ENCODE results near the gene CHCHD6.

Gene CHCHD6

GRCh38 chr3:126696701-126697267, 7.3 kb upstream of the CHCHD6 start:
- no peak for TF ChIP-seq Cebpa-rat (IDR thresholded peaks at IDR 0.05)
- no peak overlapping the region for H3K9ac ChIP-seq
- no peak overlapping the region for H3K4me3 ChIP-seq
- H3K4me1 ChIP-seq, result peaks cover 4% of the 10 kb centered on the region; the same call in 1 of the 2 replicates
- no peaks in the 10 kb centered on the region for H4K20me1 ChIP-seq
- H3K27me3 ChIP-seq, result no peaks in the 10 kb centered on the region
- H3K4me2 ChIP-seq, result peak overlapping the region; percentile 10; the same call in 1 of the 2 replicates
- H3K36me3 ChIP-seq, result no peaks in the 10 kb centered on the region
- H3K9me3 ChIP-seq, result peaks cover 4% of the 10 kb centered on the region; the same call in 1 of the 2 replicates
- H3K27ac ChIP-seq, result no peak overlapping the region

- no peak overlapping the region for H3K4me3 ChIP-seq
Observed at GRCh38 chr3:126699011-126699410, 5.0 kb upstream of the CHCHD6 start.

GRCh38 chr3:126704494-126705214, 614 bp downstream of the CHCHD6 start:
- no peak for TF ChIP-seq Cebpa-rat (IDR thresholded peaks at IDR 0.05)
- peak overlapping the region; percentile 83 for H3K4me3 ChIP-seq
- H3K9me3 ChIP-seq, result peaks cover 4% of the 10 kb centered on the region; the same call in 1 of the 2 replicates
- no peaks in the 10 kb centered on the region for H3K27me3 ChIP-seq
- H3K4me1 ChIP-seq, result peaks cover 23% of the 10 kb centered on the region
- peaks cover 11% of the 10 kb centered on the region; the same call in 1 of the 2 replicates for H3K36me3 ChIP-seq
- H3K27ac ChIP-seq, result peak overlapping the region; percentile 8; the same call in 1 of the 2 replicates
- peak overlapping the region; percentile 76 for H3K9ac ChIP-seq
- peaks cover 21% of the 10 kb centered on the region; the same call in 1 of the 2 replicates for H4K20me1 ChIP-seq
- H3K4me2 ChIP-seq, result peak overlapping the region; percentile 95

More at GRCh38 chr3:126699011-126699410, 5.0 kb upstream of the CHCHD6 start:
- no peaks in the 10 kb centered on the region for H3K36me3 ChIP-seq
- H3K9ac ChIP-seq, result no peak overlapping the region
- no peak overlapping the region for H3K4me2 ChIP-seq
- H3K9me3 ChIP-seq, result peaks cover 4% of the 10 kb centered on the region; the same call in 1 of the 2 replicates
- no peaks in the 10 kb centered on the region for H4K20me1 ChIP-seq
- H3K4me1 ChIP-seq, result peaks cover 13% of the 10 kb centered on the region
- no peak overlapping the region for H3K27ac ChIP-seq
- no peaks in the 10 kb centered on the region for H3K27me3 ChIP-seq
- no peak for TF ChIP-seq Cebpa-rat (IDR thresholded peaks at IDR 0.05)

- peaks cover 11% of the 10 kb centered on the region; the same call in 1 of the 2 replicates for H3K36me3 ChIP-seq
- no peak overlapping the region for H3K4me2 ChIP-seq
- H4K20me1 ChIP-seq, result peaks cover 32% of the 10 kb centered on the region; the same call in 1 of the 2 replicates
- peaks cover 18% of the 10 kb centered on the region for H3K4me1 ChIP-seq
- no peak overlapping the region for H3K9ac ChIP-seq
- H3K27me3 ChIP-seq, result no peaks in the 10 kb centered on the region
- H3K9me3 ChIP-seq, result no peaks in the 10 kb centered on the region; the same call in 1 of the 2 replicates
- no peak for TF ChIP-seq Cebpa-rat (IDR thresholded peaks at IDR 0.05)
- no peak overlapping the region for H3K4me3 ChIP-seq
- H3K27ac ChIP-seq, result no peak overlapping the region
Observed at GRCh38 chr3:126706631-126707030, 2.6 kb downstream of the CHCHD6 start.

GRCh38 chr3:126711121-126711760, 7.2 kb downstream of the CHCHD6 start:
- H3K4me1 ChIP-seq, result 0 out of 2 replicates have a peak, but pooled peaks cover 5% of the 10 kb centered on the region
- H3K27ac ChIP-seq, result no peak overlapping the region
- H3K9ac ChIP-seq, result no peak overlapping the region
- no peak overlapping the region for H3K4me3 ChIP-seq
- no peak for TF ChIP-seq Cebpa-rat (IDR thresholded peaks at IDR 0.05)
- no peak overlapping the region for H3K4me2 ChIP-seq
- no peaks in the 10 kb centered on the region for H3K27me3 ChIP-seq
- peaks cover 78% of the 10 kb centered on the region for H4K20me1 ChIP-seq
- H3K36me3 ChIP-seq, result peaks cover 11% of the 10 kb centered on the region; the same call in 1 of the 2 replicates
- no peaks in the 10 kb centered on the region; the same call in 1 of the 2 replicates for H3K9me3 ChIP-seq

- Histone ChIP-seq H3K9ac (no peak overlapping the region), H3K9me3 (no peaks in the 10 kb centered on the region; the same call in 1 of the 2 replicates), H3K4me2 (0 out of 2 replicates have a peak overlapping the region, but pooled peaks have one; percentile 8), H3K4me1 (0 out of 2 replicates have a peak, but pooled peaks cover 5% of the 10 kb centered on the region), H4K20me1 (peaks cover 80% of the 10 kb centered on the region), H3K27me3 (no peaks in the 10 kb centered on the region), H3K36me3 (peaks cover 2% of the 10 kb centered on the region; the same call in 1 of the 2 replicates), H3K4me3 (no peak overlapping the region), H3K27ac (no peak overlapping the region)
- TF ChIP-seq Cebpa-rat (IDR thresholded peaks at IDR 0.05), result no peak
Observed at GRCh38 chr3:126713199-126713598, 9.2 kb downstream of the CHCHD6 start.

- no peak overlapping the region for H3K4me2 ChIP-seq
- H3K9me3 ChIP-seq, result no peaks in the 10 kb centered on the region; the same call in 1 of the 2 replicates
- H3K36me3 ChIP-seq, result no peaks in the 10 kb centered on the region
- H3K4me1 ChIP-seq, result 0 out of 2 replicates have a peak, but pooled peaks cover 5% of the 10 kb centered on the region
- H3K9ac ChIP-seq, result no peak overlapping the region
- H3K4me3 ChIP-seq, result no peak overlapping the region
- H4K20me1 ChIP-seq, result peaks cover 89% of the 10 kb centered on the region
- H3K27me3 ChIP-seq, result no peaks in the 10 kb centered on the region
- TF ChIP-seq Cebpa-rat (IDR thresholded peaks at IDR 0.05), result no peak
- no peak overlapping the region for H3K27ac ChIP-seq
Observed at GRCh38 chr3:126714276-126714900, 10.3 kb downstream of the CHCHD6 start.

- no peaks in the 10 kb centered on the region for H3K36me3 ChIP-seq
- no peaks in the 10 kb centered on the region for H3K27me3 ChIP-seq
- no peak overlapping the region for H3K4me3 ChIP-seq
- no peak overlapping the region for H3K4me2 ChIP-seq
- H3K9ac ChIP-seq, result no peak overlapping the region
- no peak overlapping the region for H3K27ac ChIP-seq
- no peaks in the 10 kb centered on the region for H3K9me3 ChIP-seq
- H3K4me1 ChIP-seq, result 0 out of 2 replicates have a peak, but pooled peaks cover 5% of the 10 kb centered on the region
- H4K20me1 ChIP-seq, result peaks cover 95% of the 10 kb centered on the region
- TF ChIP-seq Cebpa-rat (IDR thresholded peaks at IDR 0.05), result no peak
Observed at GRCh38 chr3:126714921-126715320, 10.9 kb downstream of the CHCHD6 start.

GRCh38 chr3:126715432-126715831, 11.4 kb downstream of the CHCHD6 start:
- Histone ChIP-seq H3K4me1 (0 out of 2 replicates have a peak, but pooled peaks cover 5% of the 10 kb centered on the region), H3K4me3 (no peak overlapping the region), H3K9ac (no peak overlapping the region), H3K9me3 (no peaks in the 10 kb centered on the region), H4K20me1 (peaks cover 100% of the 10 kb centered on the region), H3K27ac (no peak overlapping the region), H3K4me2 (no peak overlapping the region), H3K27me3 (no peaks in the 10 kb centered on the region), H3K36me3 (no peaks in the 10 kb centered on the region)
- no peak for TF ChIP-seq Cebpa-rat (IDR thresholded peaks at IDR 0.05)
